NCI-H1092 treated with DMSO at 0.1 percent for 48 hours (cell line): ENCODE measurements around the gene LRRTM4.
"Not testable (repeated sequence)": the region's sequence is repeated elsewhere in the genome, so short reads cannot be mapped to it uniquely, and the experiment has no call there.

Experiments used
- DNase-seq: peaks from one replicate; lab custom pipeline; 2025; lab: John Stamatoyannopoulos, UW

The LRRTM4 gene

GRCh38 chr2:77085561-77085960, 436.6 kb downstream of the LRRTM4 start:
- DNase-seq = no peak

- no peak for DNase-seq
These were observed 440.6 kb downstream of the LRRTM4 start for GRCh38 chr2:77081597-77081996.

GRCh38 chr2:77064324-77064723, 457.9 kb downstream of the LRRTM4 start:
- no peak for DNase-seq

GRCh38 chr2:77054938-77055337, 467.2 kb downstream of the LRRTM4 start:
- no peak for DNase-seq

- no peak for DNase-seq
These were observed 475.8 kb downstream of the LRRTM4 start for GRCh38 chr2:77046339-77046738.

GRCh38 chr2:77045456-77045855, 476.7 kb downstream of the LRRTM4 start:
- not testable (repeated sequence) for DNase-seq

- no peak for DNase-seq
These were observed 487.7 kb downstream of the LRRTM4 start for GRCh38 chr2:77034445-77034844.

- DNase-seq = not testable (repeated sequence)
These were observed 492.9 kb downstream of the LRRTM4 start for GRCh38 chr2:77029237-77029636.

- DNase-seq = no peak
These were observed 494.1 kb downstream of the LRRTM4 start for GRCh38 chr2:77028032-77028600.

- DNase-seq = no peak
These were observed 496.5 kb downstream of the LRRTM4 start for GRCh38 chr2:77025714-77026113.

- no peak for DNase-seq
These were observed 501.0 kb downstream of the LRRTM4 start for GRCh38 chr2:77021161-77021560.

- DNase-seq = no peak
These were observed 504.0 kb downstream of the LRRTM4 start for GRCh38 chr2:77018219-77018618.

GRCh38 chr2:77017355-77017745, 504.8 kb downstream of the LRRTM4 start:
- DNase-seq = no peak

- no peak for DNase-seq
These were observed 505.5 kb downstream of the LRRTM4 start for GRCh38 chr2:77016443-77017354.

- DNase-seq = no peak
These were observed 508.2 kb downstream of the LRRTM4 start for GRCh38 chr2:77013953-77014352.

- no peak for DNase-seq
These were observed 508.7 kb downstream of the LRRTM4 start for GRCh38 chr2:77013457-77013856.

GRCh38 chr2:77009307-77009706, 512.9 kb downstream of the LRRTM4 start:
- DNase-seq = no peak

- DNase-seq = no peak
These were observed 513.3 kb downstream of the LRRTM4 start for GRCh38 chr2:77008853-77009252.

GRCh38 chr2:77007686-77008085, 514.5 kb downstream of the LRRTM4 start:
- peak; percentile 44 for DNase-seq

- no peak for DNase-seq
These were observed 516.7 kb downstream of the LRRTM4 start for GRCh38 chr2:77005522-77005921.

- no peak for DNase-seq
These were observed 520.3 kb downstream of the LRRTM4 start for GRCh38 chr2:77001895-77002294.

GRCh38 chr2:76998704-76999103, 523.5 kb downstream of the LRRTM4 start:
- DNase-seq = no peak

GRCh38 chr2:76998152-76998551, 524.0 kb downstream of the LRRTM4 start:
- DNase-seq = no peak

- no peak for DNase-seq
These were observed 524.9 kb downstream of the LRRTM4 start for GRCh38 chr2:76997296-76997695.
